Psoas muscle (tissue), 8 donors: ENCODE measurements around the gene OPRL1. TPM values are rescaled to one million over a fixed set of nuclear protein-coding genes. Genes with fewer than 3 reads are reported as not detected.

Experiments used
- ATAC-seq, 4 donors: fragments of 200-7000 bp; cut with Tn5 transposase; one replicate each; pipeline ENCODE4 v1.9.1; 2020; ENCODE audit warnings: moderate library complexity in 3 of 4, mild to moderate bottlenecking in 2 of 4
- DNase-seq, 2 donors: peaks; one replicate each; pipeline ENCODE4 v3.0.0-alpha.2; 2020
- H3K27ac ChIP-seq: fragments of 200-600 bp; one replicate; pipeline ENCODE4 v1.8.0; 2022
- H3K27me3 ChIP-seq, 3 donors: fragments of 200-600 bp in 1 of 3; one replicate each; pipeline versions ENCODE4 v1.6.1 to v1.8.0; 2013 to 2022; ENCODE audit warnings: low read length in 2 of 3, mild to moderate bottlenecking in 2 of 3, moderate library complexity in 1 of 3; ENCODE audit not compliant: insufficient read depth in 3 of 3
- H3K36me3 ChIP-seq, 2 donors: fragments of 200-600 bp in 1 of 2; one replicate each; pipeline versions ENCODE4 v1.6.1 to v1.8.0; 2013 to 2022; ENCODE audit warnings: low read depth in 1 of 2, mild to moderate bottlenecking in 1 of 2, moderate library complexity in 1 of 2; ENCODE audit not compliant: insufficient read depth in 1 of 2
- H3K4me1 ChIP-seq: fragments of 200-600 bp; one replicate; pipeline ENCODE4 v1.8.0; 2022
- H3K4me3 ChIP-seq: fragments of 200-600 bp; one replicate; pipeline ENCODE4 v1.8.0; 2022; ENCODE audit warnings: mild to moderate bottlenecking
- H3K9me3 ChIP-seq: fragments of 200-600 bp; one replicate; pipeline ENCODE4 v1.8.0; 2022
- CTCF ChIP-seq: fragments of 200-600 bp; IDR thresholded peaks from one replicate; pipeline ENCODE4 v1.8.0; 2022; ENCODE audit warnings: antibody characterized with exemption
- WGBS, 3 donors: extraction: QIAGEN DNeasy Blood & Tissue Kit; methylation state at CpG; one replicate each; pipeline versions ENCODE4 v1.1.6 to v1.1.7; 2013; 5-methylcytosine and 5-hydroxymethylcytosine counted together
- intact Hi-C, 2 donors: fragments of 100-400 bp; cut with DNase I; formaldehyde crosslinking; loops; one replicate each; pipeline versions ENCODE4 v1.11.0 to v1.14.2; 2022
- polyA plus RNA-seq, 3 donors: library from polyadenylated mRNA; stranded (reverse); fragments of 200-250 nt; gene quantifications; one replicate each; pipeline ENCODE4 v1.2.3, GENCODE V29; 2013
- total RNA-seq, 4 donors: library from RNA; stranded (reverse); fragmentation: NEBNext Ultra II Directional in 2 of 4; extraction: Animal tissue kit (Norgen Biotek cat#: 25700) in 2 of 4; gene quantifications; one replicate each; pipeline versions ENCODE4 v1.2.1 to v1.2.4, GENCODE V29; 2021 to 2023
- donor health status: healthy with polysubstance abuse.
- donor health status: DM: no; HTN: no; CAD: no; lungs with moderate emphysema.
- donor health status: Bipolar disorder and iron deficiency.
- donor health status: healthy.
- donor health status: DM: yes; HTN: yes; CAD: no.
- donor health status: DM: no; HTN: no; CAD: no.
- donor health status: DM: no; HTN: no; CAD: no.
- donor health status: DM: yes; HTN: yes; CAD: no.

Gene OPRL1
- total and polyA plus RNA-seq, 7 donors, result 0.03 to 0.94 (median 0.17) TPM

DNA sequence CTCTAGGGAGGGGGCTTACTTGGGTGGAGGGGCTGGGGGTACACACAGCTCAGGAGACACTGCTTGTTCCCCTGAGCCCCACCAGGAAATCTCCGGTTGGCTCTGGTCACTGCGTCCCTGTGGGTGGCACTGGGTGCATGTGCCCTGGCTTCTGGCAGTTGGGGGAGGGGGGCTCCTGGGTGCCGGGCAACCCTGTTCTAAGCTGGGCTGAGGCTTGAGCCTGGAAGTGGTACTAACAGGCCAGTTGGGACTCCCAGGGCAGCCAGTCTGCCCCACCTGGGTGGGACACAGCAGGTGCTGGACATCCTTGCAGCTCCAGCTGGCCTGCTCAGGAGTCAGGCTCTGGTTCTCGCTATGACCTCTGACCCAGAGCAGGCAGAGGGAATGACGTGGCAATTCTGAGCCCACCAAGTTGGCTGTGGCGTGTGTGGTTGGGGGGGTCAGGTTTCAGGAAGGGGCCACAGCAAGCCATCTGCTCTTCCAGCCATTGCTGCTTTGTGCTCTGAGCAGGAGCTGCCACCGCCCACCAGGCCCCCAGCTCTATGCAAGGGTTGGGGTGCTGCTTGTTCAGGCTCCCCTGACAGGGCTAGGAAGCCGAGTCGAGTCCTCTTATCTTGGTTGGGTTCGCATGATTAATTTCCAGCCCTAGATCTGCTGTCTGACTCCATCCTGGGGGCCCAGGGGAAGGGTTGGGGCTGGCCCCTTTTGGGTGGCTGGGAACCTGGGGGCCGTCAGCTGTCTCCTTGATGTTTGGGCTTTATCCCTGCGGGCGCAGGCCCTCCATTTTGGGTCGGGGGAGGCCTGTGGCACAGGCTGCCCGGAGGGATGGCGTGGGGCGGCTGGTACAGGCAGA lies 43.3 kb upstream of the OPRL1 start:
- H3K27me3 ChIP-seq, result peaks cover 0 to 53% (median 14%) of the 10 kb centered on the region in 3 donors
- 60 to 75% (median 61%) methylated on average over 15 to 17 of the region's 17 CpGs for WGBS, 3 donors
- no peak overlapping the region for H3K27ac ChIP-seq

DNA sequence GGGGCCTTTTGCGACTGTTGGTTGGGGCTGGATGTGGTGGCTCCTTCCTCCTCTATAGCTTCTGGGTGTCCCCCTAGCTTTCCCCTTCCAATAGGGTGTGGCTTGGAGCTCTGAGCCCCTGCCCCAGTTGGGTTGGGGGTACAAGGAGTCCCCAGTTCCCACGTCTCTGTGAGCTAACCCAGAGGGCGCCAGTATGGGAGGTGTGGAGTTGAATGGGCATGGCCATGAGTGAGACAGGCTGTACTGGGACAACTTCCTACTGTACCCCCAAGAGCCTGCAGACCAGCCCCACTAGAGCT lies 42.7 kb upstream of the OPRL1 start:
- Histone ChIP-seq H3K9me3 (no peaks in the 10 kb centered on the region), H3K4me1 (peaks cover 10% of the 10 kb centered on the region), H3K36me3 (peaks cover 0 to 32% of the 10 kb centered on the region in 2 donors), H3K27me3 (peaks cover 0 to 59% (median 17%) of the 10 kb centered on the region in 3 donors), H3K27ac (no peak overlapping the region), H3K4me3 (no peak overlapping the region)
- no peak for TF ChIP-seq CTCF
- intact Hi-C loops, result loop anchor here in 1 of 2 donors (5.0 kb wide), 1 partner anchor 85 kb away; no protein-coding TSS in a partner anchor
- no peak for ATAC-seq
- no peak for DNase-seq
- WGBS, 3 donors, result 64 to 68% (median 66%) methylated on average over 3 of the region's 3 CpGs

More for the DNA sequence above, 43.3 kb upstream of the OPRL1 start:
- Histone ChIP-seq H3K4me3 (no peak overlapping the region), H3K36me3 (peaks cover 0 to 37% of the 10 kb centered on the region in 2 donors), H3K9me3 (no peaks in the 10 kb centered on the region), H3K4me1 (peaks cover 10% of the 10 kb centered on the region)
- no peak for ATAC-seq
- no peak for DNase-seq
- intact Hi-C loops, result loop anchor here in 1 of 2 donors (5.0 kb wide), 1 partner anchor 86 kb away; no protein-coding TSS in a partner anchor
- no peak for TF ChIP-seq CTCF

DNA sequence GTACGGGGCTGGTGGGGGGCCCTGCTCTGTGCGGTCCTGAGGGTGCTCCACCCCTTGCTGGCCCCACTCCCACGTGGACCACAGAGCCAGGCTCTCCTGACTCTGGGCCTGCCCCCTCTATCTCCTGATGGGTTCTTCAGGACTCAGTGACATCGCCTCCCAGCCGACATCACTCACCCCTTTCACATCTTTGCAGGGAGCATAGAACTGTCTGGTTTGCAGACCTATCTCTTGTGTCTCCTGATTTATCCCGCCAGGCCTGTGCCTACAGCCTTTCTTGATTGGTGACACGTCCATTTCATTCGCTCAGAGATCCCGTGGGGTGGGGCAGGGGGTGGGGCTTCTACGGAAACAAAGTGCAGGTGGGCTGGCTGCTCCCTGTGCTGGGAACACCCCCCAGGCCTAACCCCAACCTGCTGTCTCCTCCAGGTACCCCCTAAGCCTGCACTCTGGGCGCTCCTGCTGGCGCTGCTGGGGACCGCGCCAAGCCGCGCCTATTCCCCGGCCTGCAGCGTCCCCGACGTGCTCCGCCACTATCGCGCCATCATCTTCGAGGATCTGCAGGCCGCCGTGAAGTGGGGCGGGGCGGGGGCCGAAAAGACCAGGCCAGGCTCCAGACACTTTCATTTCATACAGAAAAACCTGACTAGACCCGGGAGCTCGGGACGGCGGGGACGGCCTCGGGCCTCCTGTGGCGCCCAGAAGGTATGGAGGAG lies 42.2 kb upstream of the OPRL1 start:
- H3K27me3 ChIP-seq, result peaks cover 0 to 62% (median 21%) of the 10 kb centered on the region in 3 donors
- ATAC-seq (no peak), DNase-seq (no peak)
- no peaks in the 10 kb centered on the region for H3K9me3 ChIP-seq
- no peak for TF ChIP-seq CTCF
- peaks cover 0 to 26% of the 10 kb centered on the region in 2 donors for H3K36me3 ChIP-seq
- peak overlapping the region; percentile 67 for H3K4me3 ChIP-seq
- intact Hi-C loops, result loop anchor here in 1 of 2 donors (5.0 kb wide), 1 partner anchor 85 kb away; no protein-coding TSS in a partner anchor
- no peak overlapping the region for H3K27ac ChIP-seq
- 7 to 8% (median 7%) methylated on average over 35 to 36 of the region's 36 CpGs for WGBS, 3 donors
- H3K4me1 ChIP-seq, result peaks cover 10% of the 10 kb centered on the region

- DNase-seq (no peak), ATAC-seq (peak in 3 of 4 donors; percentile 3 to 13 (median 5))
- Histone ChIP-seq H3K9me3 (no peaks in the 10 kb centered on the region), H3K36me3 (peaks cover 0 to 21% of the 10 kb centered on the region in 2 donors), H3K27me3 (peaks cover 0 to 66% (median 21%) of the 10 kb centered on the region in 3 donors), H3K27ac (peak overlapping the region; percentile 67), H3K4me1 (peaks cover 10% of the 10 kb centered on the region), H3K4me3 (peak overlapping the region; percentile 67)
- intact Hi-C loops, result loop anchor here in 1 of 2 donors (5.0 kb wide), 1 partner anchor 84 kb away; no protein-coding TSS in a partner anchor
- no peak for TF ChIP-seq CTCF
- 0 to 2% (median 1%) methylated on average over 21 to 30 of the region's 30 CpGs for WGBS, 3 donors
These were observed 41.7 kb upstream of the OPRL1 start for GRCh38 chr20:64038224-64038564.
